HEK293 (cell line): ENCODE data around the gene HAND1.

Source experiments
- CTCF ChIP-seq: fragments of 450-650 bp; formaldehyde crosslinking; IDR thresholded peaks from 2 replicates; pipeline ENCODE4 v1.5.1; 2016; ENCODE audit warnings: missing biosample characterization, missing genetic modification characterization
- GLI2 ChIP-seq: fragments of 450-650 bp; formaldehyde crosslinking; IDR thresholded peaks from 2 replicates; pipeline ENCODE4; 2017; ENCODE audit warnings: missing biosample characterization, missing genetic modification characterization, low read depth, borderline replicate concordance
- GLIS1 ChIP-seq: fragments of 450-650 bp; formaldehyde crosslinking; IDR thresholded peaks from 2 replicates; pipeline ENCODE4 v1.5.1; 2016; ENCODE audit warnings: missing biosample characterization, missing genetic modification characterization
- HOXC10 ChIP-seq: sonication (generic); formaldehyde crosslinking; IDR thresholded peaks from 2 replicates; pipeline ENCODE4 v1.8.1; 2023; ENCODE audit warnings: mild to moderate bottlenecking, missing genetic modification reagents
- HOXD13 ChIP-seq: sonication (generic); formaldehyde crosslinking; IDR thresholded peaks from 2 replicates; pipeline ENCODE4 v1.8.0; 2022; ENCODE audit warnings: missing genetic modification reagents, borderline replicate concordance
- IKZF3 ChIP-seq: fragments of 450-650 bp; IDR thresholded peaks from 2 replicates; pipeline ENCODE4 v1.5.0; 2018; ENCODE audit warnings: missing biosample characterization, mild to moderate bottlenecking, missing genetic modification characterization, moderate library complexity
- KLF16 ChIP-seq: fragments of 450-650 bp; formaldehyde crosslinking; IDR thresholded peaks from 2 replicates; pipeline ENCODE4 v1.5.1; 2017; ENCODE audit warnings: missing biosample characterization, missing genetic modification characterization
- MEIS1 ChIP-seq: sonication (generic); formaldehyde crosslinking; IDR thresholded peaks from 2 replicates; pipeline ENCODE4 v1.8.1; 2022; ENCODE audit warnings: missing genetic modification reagents, mild to moderate bottlenecking, borderline replicate concordance
- SALL2 ChIP-seq: fragments of 450-650 bp; formaldehyde crosslinking; IDR thresholded peaks from 2 replicates; pipeline ENCODE4 v1.5.0; 2017; ENCODE audit warnings: missing biosample characterization, mild to moderate bottlenecking, missing genetic modification characterization, borderline replicate concordance
- SP3 ChIP-seq: fragments of 450-650 bp; formaldehyde crosslinking; IDR thresholded peaks from 2 replicates; pipeline ENCODE4 v1.5.1; 2016; ENCODE audit warnings: missing biosample characterization, missing genetic modification characterization
- TSHZ1 ChIP-seq: fragments of 450-650 bp; formaldehyde crosslinking; IDR thresholded peaks from 2 replicates; pipeline ENCODE4 v1.5.1; 2016; ENCODE audit warnings: missing biosample characterization, missing genetic modification characterization, borderline replicate concordance
- ZBTB17 ChIP-seq: fragments of 450-650 bp; formaldehyde crosslinking; IDR thresholded peaks from 2 replicates; pipeline ENCODE4 v1.5.1; 2016; ENCODE audit warnings: missing biosample characterization, missing genetic modification characterization
- ZBTB20 ChIP-seq: fragments of 450-650 bp; formaldehyde crosslinking; IDR thresholded peaks from 2 replicates; pipeline ENCODE4 v1.5.1; 2016; ENCODE audit warnings: missing biosample characterization, missing genetic modification characterization
- ZBTB8A ChIP-seq: fragments of 450-650 bp; formaldehyde crosslinking; IDR thresholded peaks from 2 replicates; pipeline ENCODE4 v1.5.1; 2016; ENCODE audit warnings: missing biosample characterization, missing genetic modification characterization
- ZEB2 ChIP-seq: fragments of 450-650 bp; formaldehyde crosslinking; IDR thresholded peaks from 2 replicates; pipeline ENCODE4 v1.5.1; 2016; ENCODE audit warnings: missing biosample characterization, missing genetic modification characterization
- ZFP69B ChIP-seq: fragments of 450-650 bp; formaldehyde crosslinking; IDR thresholded peaks from 2 replicates; pipeline ENCODE4 v1.5.1; 2016; ENCODE audit warnings: missing biosample characterization, missing genetic modification characterization
- ZIC2 ChIP-seq: fragments of 450-650 bp; formaldehyde crosslinking; IDR thresholded peaks from 2 replicates; pipeline ENCODE4 v1.5.1; 2016; ENCODE audit warnings: missing biosample characterization, missing genetic modification characterization
- ZNF157 ChIP-seq: fragments of 450-650 bp; formaldehyde crosslinking; IDR thresholded peaks from 2 replicates; pipeline ENCODE4 v1.5.1; 2016; ENCODE audit warnings: missing biosample characterization, missing genetic modification characterization
- ZNF175 ChIP-seq: fragments of 450-650 bp; formaldehyde crosslinking; IDR thresholded peaks from 2 replicates; pipeline ENCODE4 v1.5.1; 2016; ENCODE audit warnings: missing biosample characterization, missing genetic modification characterization
- ZNF24 ChIP-seq: fragments of 450-650 bp; formaldehyde crosslinking; IDR thresholded peaks from 2 replicates; pipeline ENCODE4 v1.5.1; 2016; ENCODE audit warnings: missing biosample characterization, missing genetic modification characterization
- ZNF335 ChIP-seq: fragments of 450-650 bp; formaldehyde crosslinking; conservative IDR thresholded peaks from 2 replicates; pipeline ENCODE4 v1.5.1; 2016; ENCODE audit warnings: missing biosample characterization, missing genetic modification characterization
- ZNF354C ChIP-seq: fragments of 450-650 bp; formaldehyde crosslinking; IDR thresholded peaks from 2 replicates; pipeline ENCODE4 v1.5.1; 2016; ENCODE audit warnings: missing biosample characterization, missing genetic modification characterization, low read depth, borderline replicate concordance
- ZNF404 ChIP-seq: fragments of 450-650 bp; formaldehyde crosslinking; IDR thresholded peaks from 2 replicates; pipeline ENCODE4 v1.5.1; 2017; ENCODE audit warnings: missing biosample characterization, missing genetic modification characterization
- ZNF423 ChIP-seq: fragments of 450-650 bp; formaldehyde crosslinking; IDR thresholded peaks from 2 replicates; pipeline ENCODE4 v1.5.1; 2016; ENCODE audit warnings: missing biosample characterization, missing genetic modification characterization
- ZNF521 ChIP-seq: fragments of 450-650 bp; formaldehyde crosslinking; IDR thresholded peaks from 2 replicates; pipeline ENCODE4 v1.5.1; 2017; ENCODE audit warnings: missing biosample characterization, mild to moderate bottlenecking, missing genetic modification characterization
- ZNF529 ChIP-seq: fragments of 450-650 bp; formaldehyde crosslinking; IDR thresholded peaks from 2 replicates; pipeline ENCODE4 v1.5.1; 2017; ENCODE audit warnings: missing genetic modification characterization, missing biosample characterization; ENCODE audit not compliant: insufficient replicate concordance
- ZNF561 ChIP-seq: fragments of 450-650 bp; IDR thresholded peaks from 2 replicates; pipeline ENCODE4 v1.5.1; 2018; ENCODE audit warnings: missing biosample characterization, missing genetic modification characterization, borderline replicate concordance
- ZNF639 ChIP-seq: fragments of 450-650 bp; formaldehyde crosslinking; IDR thresholded peaks from 2 replicates; pipeline ENCODE4 v1.5.1; 2016; ENCODE audit warnings: missing biosample characterization, missing genetic modification characterization
- ZNF658 ChIP-seq: fragments of 450-650 bp; formaldehyde crosslinking; IDR thresholded peaks from 2 replicates; pipeline ENCODE4; 2016; ENCODE audit warnings: missing biosample characterization, missing genetic modification characterization
- ZNF660 ChIP-seq: fragments of 450-650 bp; IDR thresholded peaks from 2 replicates; pipeline ENCODE4 v1.5.1; 2018; ENCODE audit warnings: missing biosample characterization, mild to moderate bottlenecking, missing genetic modification characterization
- ZNF692 ChIP-seq: fragments of 450-650 bp; formaldehyde crosslinking; IDR thresholded peaks from 2 replicates; pipeline ENCODE4 v1.5.1; 2016; ENCODE audit warnings: missing biosample characterization, missing genetic modification characterization
- ZNF701 ChIP-seq: fragments of 450-650 bp; formaldehyde crosslinking; IDR thresholded peaks from 2 replicates; pipeline ENCODE4 v1.5.1; 2016; ENCODE audit warnings: missing biosample characterization, missing genetic modification characterization
- ZNF76 ChIP-seq: fragments of 450-650 bp; formaldehyde crosslinking; IDR thresholded peaks from 2 replicates; pipeline ENCODE4; 2016; ENCODE audit warnings: low read depth, missing biosample characterization, missing genetic modification characterization, borderline replicate concordance
- ZNF792 ChIP-seq: fragments of 450-650 bp; formaldehyde crosslinking; IDR thresholded peaks from 2 replicates; pipeline ENCODE4 v1.5.1; 2016; ENCODE audit warnings: missing biosample characterization, missing genetic modification characterization
- ZSCAN30 ChIP-seq: fragments of 450-650 bp; IDR thresholded peaks from 2 replicates; pipeline ENCODE4 v1.5.1; 2018; ENCODE audit warnings: missing biosample characterization, mild to moderate bottlenecking, missing genetic modification characterization, moderate library complexity

The HAND1 gene

GRCh38 chr5:154523709-154524108, 45.7 kb upstream of the HAND1 start (continued):
- peak; percentile 41; the same call in 1 of the 2 replicates for TF ChIP-seq HOXD13 (CRISPR knock-in tag)
- no peak for TF ChIP-seq ZNF354C (tag by site-specific recombination)
- TF ChIP-seq ZNF792 (tag by site-specific recombination), result no peak
- TF ChIP-seq ZSCAN30, result 0 out of 2 replicates have a peak, but pooled peaks have one; percentile 36
- peak; percentile 66; the same call in 1 of the 2 replicates for TF ChIP-seq ZNF423 (tag by site-specific recombination)
- peak; percentile 52; the same call in 1 of the 2 replicates for TF ChIP-seq ZBTB8A (tag by site-specific recombination)
- TF ChIP-seq ZNF157 (tag by site-specific recombination), result no peak
- no peak for TF ChIP-seq ZNF701 (tag by site-specific recombination)
- no peak for TF ChIP-seq SALL2
- peak; percentile 95 for TF ChIP-seq IKZF3 (tag by site-specific recombination)
- 0 out of 2 replicates have a peak, but pooled peaks have one; percentile 35 for TF ChIP-seq ZNF692 (tag by site-specific recombination)
- no peak for TF ChIP-seq KLF16
- TF ChIP-seq ZEB2 (tag by site-specific recombination), result peak; percentile 55; the same call in 1 of the 2 replicates
- peak; percentile 53; the same call in 1 of the 2 replicates for TF ChIP-seq ZBTB17 (tag by site-specific recombination)
- TF ChIP-seq ZNF658, result no peak
- 0 out of 2 replicates have a peak, but pooled peaks have one; percentile 21 for TF ChIP-seq ZNF335
- TF ChIP-seq SP3, result no peak
- peak; percentile 41; the same call in 1 of the 2 replicates for TF ChIP-seq ZFP69B
- peak; percentile 50; the same call in 1 of the 2 replicates for TF ChIP-seq ZNF660 (tag by site-specific recombination)
- peak; percentile 33; the same call in 1 of the 2 replicates for TF ChIP-seq ZBTB20 (tag by site-specific recombination)
- no peak for TF ChIP-seq ZNF404 (tag by site-specific recombination)
- peak; percentile 78 for TF ChIP-seq GLIS1
- TF ChIP-seq ZNF521 (tag by site-specific recombination), result no peak
- TF ChIP-seq GLI2, result no peak
- no peak for TF ChIP-seq ZNF639
- TF ChIP-seq ZNF529, result no peak
- peak; percentile 27; the same call in 1 of the 2 replicates for TF ChIP-seq ZNF24 (tag by site-specific recombination)
- peak; percentile 94 for TF ChIP-seq ZIC2 (tag by site-specific recombination)
- peak; percentile 28; the same call in 1 of the 2 replicates for TF ChIP-seq TSHZ1 (tag by site-specific recombination)
- no peak for TF ChIP-seq ZNF76 (tag by site-specific recombination)
- TF ChIP-seq CTCF (tag by site-specific recombination), result no peak
- TF ChIP-seq MEIS1 (CRISPR knock-in tag), result no peak
- no peak for TF ChIP-seq HOXC10 (CRISPR knock-in tag)
- TF ChIP-seq ZNF561 (tag by site-specific recombination), result no peak; the same call in 1 of the 2 replicates
- TF ChIP-seq ZNF175 (tag by site-specific recombination), result no peak
